ENCODE data around the gene ERC2.

Gene ERC2

DNA sequence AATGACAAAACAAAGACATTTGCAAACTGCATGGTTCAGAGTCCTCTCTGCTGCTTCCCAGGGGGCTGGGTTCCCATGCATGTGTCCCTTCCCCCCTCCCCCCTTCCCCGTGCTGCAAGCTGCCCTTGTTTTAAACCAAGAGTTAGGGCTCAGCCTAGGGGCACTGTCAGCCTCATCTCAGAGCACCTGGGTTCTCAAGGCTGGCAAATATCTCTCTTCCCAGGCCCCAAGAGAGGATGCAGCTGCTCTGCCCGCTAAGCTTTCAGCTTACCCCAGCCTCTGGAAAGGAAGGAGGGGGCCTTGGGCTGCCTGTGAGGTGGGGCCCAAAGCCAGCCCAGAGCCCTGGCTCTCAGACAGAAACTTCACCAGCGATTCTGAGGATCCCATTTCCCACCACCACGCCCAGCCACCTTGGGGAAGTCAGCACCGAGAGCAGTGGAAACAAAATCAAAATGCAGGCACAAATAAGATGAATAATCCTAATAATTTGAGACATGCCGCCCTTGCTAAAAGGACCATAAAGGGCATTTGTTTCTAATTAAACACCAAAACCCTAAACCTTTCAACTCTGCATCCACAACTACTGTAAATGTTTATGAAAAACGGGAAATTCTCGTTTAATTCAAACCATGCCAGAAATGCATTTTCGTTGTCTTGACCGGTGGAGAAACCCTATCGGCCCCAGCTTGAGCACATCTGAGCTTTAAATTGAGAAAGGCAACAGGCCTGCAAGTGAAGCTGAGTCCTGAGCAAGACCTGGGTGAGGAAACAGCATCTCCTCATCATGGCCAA lies 913.4 kb downstream of the ERC2 start:
- DNase-seq (ENCODE audit: low spot score) = no peak

DNA sequence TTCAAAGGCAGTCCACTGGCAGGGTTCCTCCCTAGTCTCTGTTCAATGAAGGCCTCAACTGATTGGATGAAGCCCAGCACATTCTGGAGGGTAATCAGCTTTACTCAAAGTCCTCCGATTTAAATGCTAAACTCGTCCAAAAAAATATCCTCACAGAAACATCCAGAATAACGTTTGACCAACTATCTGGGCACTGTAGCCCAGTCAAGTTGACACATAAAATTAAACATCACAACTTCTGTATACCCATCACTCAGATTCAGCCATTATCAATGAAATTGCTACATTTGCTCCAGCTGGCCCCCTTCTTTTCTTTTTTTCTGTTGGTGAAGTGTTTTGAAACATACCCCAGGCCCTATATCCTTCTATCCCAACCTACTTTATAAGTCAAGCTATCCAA lies 916.6 kb downstream of the ERC2 start:
- DNase-seq (ENCODE audit: low spot score) = no peak

DNA sequence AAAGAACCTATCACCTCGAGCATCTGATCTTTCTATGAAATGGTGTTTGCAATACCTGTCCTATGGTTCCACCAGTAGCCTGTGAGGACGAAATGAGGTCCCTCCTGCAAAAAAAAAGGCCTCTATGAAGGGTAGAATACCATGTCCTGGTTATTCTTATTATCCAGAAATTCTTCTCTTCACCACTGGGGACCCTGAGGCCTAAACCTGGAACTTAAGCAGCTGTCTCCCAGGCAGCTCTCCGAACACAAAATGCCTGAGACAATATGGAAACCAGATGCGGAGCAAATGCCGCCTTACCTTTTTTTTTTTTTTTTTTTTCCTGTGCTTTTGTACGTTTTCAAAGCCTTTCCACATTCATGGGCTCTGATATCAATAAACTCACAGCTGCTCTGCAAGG lies 919.1 kb downstream of the ERC2 start:
- DNase-seq (ENCODE audit: low spot score) = no peak

DNA sequence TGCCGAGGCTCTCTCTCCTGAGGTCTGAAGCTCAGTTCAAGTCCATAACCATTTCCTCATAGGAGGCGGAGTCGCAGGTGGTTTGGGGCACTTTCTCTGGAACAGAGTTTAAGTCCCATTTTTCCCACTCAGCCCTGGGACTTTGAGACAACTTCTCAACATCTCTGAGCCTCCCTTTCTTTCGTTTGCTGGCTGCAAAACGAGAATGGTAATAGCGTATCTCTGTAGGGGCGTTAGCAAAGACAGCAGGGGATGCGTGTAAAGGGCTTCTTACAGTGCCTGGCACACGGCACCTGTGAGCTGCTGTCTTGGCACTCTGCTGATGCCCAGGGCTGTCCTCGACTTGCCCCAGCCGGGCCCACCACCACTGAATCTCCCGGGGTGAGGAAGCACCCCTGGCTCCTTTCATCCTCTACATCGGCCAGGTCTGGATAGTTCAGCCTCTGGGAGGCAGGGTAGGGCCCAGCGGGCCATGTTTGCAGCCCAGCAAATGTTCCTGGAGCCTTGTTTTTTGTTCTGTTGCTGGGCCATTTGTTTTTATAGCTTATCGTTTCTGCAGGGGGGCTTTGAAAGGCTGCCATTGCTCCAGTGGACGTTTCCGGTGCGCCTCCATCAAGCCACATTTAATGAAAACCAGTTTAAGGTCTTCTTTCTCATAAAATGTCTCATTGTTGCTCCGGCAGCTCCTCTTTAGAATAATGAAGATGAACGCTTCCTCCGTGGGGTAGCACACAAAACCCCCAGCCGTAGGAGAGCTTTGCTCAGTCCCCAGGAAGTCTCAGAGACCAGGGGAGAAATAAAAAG lies 921.2 kb downstream of the ERC2 start:
- no peak for DNase-seq (ENCODE audit: low spot score)

DNA sequence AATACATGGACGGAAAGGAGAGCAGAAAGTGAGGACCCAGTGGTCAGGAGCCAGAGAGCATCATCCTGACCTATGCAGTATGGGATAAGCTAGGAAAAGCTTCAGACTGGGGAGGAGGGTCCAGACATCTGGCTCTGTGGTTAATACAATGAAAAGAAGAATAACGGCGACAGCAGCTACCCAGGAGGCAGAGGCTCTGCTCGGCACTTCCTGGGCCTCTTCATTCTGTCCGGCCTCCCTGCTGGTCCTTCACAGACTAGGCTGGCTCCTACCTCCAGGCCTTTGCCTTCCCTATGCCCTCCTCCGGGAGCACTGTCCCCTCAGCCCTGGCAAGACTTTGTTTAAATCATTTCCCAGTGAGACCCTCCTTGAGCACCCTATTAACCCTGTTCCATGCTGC lies 922.3 kb downstream of the ERC2 start:
- DNase-seq (ENCODE audit: low spot score) = no peak

DNA sequence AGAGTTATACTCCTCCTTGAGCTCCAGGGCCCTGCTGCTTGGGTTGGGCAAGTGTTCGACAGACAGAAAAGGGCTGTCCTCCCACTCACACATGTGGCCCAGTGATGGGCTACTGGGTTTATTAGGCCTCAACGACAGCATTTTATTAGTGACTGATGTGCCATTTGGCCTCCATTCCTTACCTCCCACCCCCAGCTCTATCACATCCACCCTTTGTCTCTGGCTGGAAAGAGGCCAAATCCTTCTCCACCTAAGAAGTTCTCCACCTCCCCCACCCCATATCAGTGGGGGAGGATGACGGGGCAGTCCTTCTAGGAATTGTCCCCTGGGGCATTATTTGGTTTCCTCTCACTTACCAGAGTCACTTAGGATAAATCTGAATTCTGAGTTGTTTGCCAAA lies 924.0 kb downstream of the ERC2 start:
- no peak for DNase-seq (ENCODE audit: low spot score)

DNA sequence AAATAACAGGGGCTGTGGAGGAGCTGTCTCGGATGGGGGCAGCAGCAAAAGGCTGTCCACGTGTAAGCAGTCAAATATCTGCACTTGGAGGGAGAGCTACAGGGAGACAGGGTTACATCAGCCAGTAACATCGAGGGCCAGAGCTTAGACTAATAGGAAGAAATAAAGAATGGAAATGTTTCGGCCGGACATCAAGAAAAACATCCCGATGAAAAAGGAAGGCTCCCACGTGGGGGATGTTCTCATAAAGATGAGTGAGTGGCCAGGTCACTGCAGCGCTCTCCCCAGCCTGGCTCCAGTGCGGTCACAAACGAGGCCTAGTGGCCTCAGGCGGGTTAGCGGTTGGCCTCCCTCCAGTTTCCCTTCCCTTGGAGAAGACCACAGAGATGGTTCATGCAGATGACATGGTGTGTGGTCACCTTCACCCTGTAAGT lies 925.1 kb downstream of the ERC2 start:
- no peak for DNase-seq (ENCODE audit: low spot score)

DNA sequence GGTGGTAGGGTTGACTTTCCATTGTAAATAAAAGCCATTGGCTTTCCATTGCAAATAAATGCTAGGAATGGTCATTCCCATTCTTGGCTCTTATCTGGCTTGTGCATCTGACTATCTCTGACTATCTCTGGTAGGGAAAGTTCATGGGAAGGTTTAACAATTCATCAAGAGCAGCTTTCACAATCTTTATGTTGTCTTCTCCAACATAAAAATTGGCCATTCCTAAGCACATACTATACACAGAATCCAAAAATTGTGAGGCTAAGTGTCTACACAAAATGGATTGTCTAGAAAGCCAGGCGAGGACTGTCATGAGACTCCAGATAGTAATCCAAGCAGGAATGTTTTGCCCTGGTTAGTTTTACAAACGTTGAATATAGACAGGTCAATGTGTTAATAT lies 926.8 kb downstream of the ERC2 start:
- DNase-seq (ENCODE audit: low spot score) = no peak

DNA sequence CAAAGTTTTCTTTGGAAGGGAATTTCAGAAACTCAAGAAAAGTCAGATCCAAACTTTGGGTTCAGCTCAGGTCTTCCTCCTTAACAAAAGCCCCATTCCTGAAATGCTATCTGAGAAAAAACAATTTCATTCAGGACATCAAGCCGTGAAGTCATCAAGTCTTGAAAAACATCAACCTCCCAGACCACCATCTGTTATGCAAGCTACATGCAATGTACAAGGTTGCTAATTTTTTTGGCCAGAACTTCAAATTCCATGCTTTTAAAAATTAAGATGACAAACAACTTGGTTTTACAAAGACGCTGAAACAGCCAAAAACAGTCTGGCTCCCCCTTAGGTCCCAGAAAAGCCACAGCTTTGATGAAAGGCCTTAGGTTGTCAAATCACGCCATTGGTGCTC lies 927.3 kb downstream of the ERC2 start:
- DNase-seq (ENCODE audit: low spot score) = no peak

DNA sequence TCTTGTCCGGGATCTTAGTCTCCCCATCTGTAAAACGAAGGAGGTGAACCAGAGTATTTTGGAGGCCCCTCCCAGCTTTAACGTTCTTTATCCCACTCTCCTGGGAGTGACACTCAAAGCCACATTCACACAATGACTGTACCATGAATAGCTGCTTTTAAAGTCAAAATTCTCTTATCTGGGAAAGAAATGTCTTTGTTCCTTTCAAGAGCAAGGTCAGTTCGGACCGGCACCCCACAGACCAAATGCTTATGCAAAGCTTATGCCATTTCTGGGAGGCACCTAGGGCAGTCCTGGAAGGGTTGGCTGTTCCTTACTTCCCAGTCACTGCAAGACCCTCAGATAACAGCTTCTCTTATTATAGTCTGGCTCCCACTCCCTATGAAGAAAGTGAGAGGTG lies 927.7 kb downstream of the ERC2 start:
- no peak for DNase-seq (ENCODE audit: low spot score)

DNA sequence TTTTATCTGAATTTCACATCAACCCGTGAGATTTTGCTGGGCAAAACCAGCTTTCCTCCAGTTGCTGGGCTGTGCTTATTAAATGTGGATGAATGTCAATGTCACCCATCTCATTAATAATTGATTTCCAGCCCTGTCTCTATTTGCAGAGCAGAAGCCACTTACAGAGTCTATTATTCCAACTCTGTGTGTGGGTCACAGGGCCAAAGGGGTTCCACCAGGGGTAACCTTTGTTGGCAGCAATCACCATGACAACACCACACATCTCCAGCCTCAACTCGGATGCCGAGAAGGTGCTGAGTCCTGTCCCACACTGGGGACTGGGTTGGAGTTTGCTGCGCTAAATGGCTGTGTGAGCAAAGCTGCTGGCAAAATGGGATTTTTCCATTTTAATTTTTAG lies 930.1 kb downstream of the ERC2 start:
- DNase-seq (ENCODE audit: low spot score) = no peak

DNA sequence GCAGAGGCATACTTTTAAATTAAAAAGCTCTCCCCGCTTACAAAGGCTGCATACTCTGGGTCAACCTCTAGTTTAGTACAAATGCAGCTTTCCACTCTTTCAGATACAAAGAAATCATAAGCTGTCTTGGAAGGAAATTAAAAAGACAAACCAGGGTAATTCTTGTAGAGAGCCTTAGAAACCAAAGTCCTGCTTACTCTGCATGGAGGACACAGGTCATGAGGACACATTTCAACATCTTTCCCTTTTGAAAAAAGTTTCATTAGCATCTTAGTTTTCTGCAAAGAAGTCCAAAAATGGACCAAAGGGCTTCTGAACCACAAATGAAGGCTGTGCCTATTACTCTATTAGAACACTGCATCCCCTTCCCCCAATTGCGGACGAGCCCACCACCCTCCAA lies 930.7 kb downstream of the ERC2 start:
- DNase-seq (ENCODE audit: low spot score) = no peak

DNA sequence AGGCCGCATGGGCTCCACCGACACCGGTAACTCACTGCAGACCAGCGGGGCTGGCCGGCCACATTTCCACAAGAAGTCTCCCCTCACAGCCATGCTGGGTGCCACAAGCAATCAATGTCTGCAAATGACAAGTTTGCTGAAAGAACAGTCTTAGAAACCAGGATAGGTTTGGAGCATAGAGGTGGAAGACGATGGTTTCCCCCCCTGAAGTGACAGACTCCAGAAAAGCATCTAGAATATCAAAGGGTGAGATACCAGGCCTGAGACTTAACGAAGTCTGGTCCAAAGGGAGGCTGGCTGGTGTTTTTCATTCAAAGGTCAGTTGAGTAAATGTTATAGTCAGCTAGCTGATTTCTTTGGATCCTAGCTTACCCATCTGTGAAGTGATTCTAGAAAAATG lies 931.1 kb downstream of the ERC2 start:
- no peak for DNase-seq (ENCODE audit: low spot score)

DNA sequence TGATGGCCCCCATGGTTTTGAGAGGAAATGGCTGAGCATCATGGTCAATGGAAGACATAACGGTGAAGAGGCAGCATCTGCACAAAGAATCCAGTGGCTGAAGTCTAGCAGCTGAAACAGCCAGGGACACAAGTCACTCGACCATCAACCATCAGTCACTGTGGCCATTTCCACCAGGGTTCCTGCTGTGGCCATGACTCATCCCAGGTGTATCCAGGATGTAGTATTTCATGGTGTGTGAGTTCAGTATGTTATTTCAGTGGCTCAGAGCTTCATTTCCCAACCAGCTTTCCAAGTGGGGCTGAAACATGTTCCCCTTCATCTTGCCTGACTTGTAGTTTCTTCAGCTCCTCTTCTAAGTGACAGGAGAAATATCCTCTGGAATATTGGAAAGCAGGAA lies 933.4 kb downstream of the ERC2 start:
- no peak for DNase-seq (ENCODE audit: low spot score)

DNA sequence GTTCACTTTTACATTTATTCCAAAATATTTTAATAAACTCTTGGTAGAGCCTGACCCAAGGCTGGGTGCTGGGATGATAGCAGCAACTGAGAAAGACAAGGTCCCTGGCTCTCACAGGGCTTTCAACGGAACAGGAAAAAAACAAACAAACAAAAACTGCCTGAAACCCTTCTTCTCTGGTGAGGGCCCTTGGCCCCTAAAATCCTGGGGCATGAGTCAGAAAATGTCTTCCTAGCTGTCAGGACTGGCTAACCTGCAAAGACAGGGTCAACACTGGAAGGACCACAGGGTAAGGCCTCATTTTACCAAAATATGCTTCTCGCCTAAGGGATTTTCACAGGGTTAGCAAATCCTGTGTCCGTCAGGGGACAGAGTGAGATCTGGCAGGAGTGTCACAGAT lies 935.5 kb downstream of the ERC2 start:
- no peak for DNase-seq (ENCODE audit: low spot score)

DNA sequence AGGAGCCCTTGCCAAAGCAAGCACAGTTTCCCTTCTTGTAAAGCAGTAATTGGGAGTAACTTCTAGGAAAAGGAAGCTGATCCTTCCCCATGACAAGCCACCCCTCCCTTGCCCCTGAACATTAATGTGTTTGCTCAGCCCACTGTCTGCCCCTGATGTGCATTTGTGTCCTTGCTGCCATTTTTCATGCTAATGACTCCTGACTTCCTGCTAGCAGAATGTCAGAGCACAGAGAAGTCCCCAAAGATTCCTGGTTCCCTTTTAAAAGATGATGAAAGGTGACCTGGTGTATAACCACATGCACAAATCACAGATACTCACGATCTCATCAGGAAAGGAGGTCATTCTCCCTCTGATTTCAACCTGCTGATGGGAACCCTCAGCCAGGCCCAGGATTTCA lies 936.9 kb downstream of the ERC2 start:
- DNase-seq (ENCODE audit: low spot score) = no peak

DNA sequence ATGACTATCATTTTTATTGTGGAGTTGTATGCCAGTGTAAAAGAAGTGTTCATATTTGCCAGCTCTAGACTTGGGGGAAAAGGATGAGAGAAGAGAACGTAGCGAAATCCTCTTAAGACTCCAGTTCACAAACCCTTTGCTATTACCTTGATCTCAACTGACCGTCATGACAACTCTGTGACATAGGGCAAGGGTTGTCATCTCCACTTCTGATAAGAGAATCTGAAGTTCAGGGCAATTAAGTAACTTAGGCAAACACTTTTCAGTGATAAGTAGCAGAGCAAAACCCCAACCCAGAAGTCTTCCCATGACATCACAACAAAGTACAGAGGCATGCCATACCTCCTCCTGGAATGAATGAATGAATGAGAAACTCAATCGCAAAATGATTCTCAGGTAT lies 940.9 kb downstream of the ERC2 start:
- DNase-seq (ENCODE audit: low spot score) = no peak

DNA sequence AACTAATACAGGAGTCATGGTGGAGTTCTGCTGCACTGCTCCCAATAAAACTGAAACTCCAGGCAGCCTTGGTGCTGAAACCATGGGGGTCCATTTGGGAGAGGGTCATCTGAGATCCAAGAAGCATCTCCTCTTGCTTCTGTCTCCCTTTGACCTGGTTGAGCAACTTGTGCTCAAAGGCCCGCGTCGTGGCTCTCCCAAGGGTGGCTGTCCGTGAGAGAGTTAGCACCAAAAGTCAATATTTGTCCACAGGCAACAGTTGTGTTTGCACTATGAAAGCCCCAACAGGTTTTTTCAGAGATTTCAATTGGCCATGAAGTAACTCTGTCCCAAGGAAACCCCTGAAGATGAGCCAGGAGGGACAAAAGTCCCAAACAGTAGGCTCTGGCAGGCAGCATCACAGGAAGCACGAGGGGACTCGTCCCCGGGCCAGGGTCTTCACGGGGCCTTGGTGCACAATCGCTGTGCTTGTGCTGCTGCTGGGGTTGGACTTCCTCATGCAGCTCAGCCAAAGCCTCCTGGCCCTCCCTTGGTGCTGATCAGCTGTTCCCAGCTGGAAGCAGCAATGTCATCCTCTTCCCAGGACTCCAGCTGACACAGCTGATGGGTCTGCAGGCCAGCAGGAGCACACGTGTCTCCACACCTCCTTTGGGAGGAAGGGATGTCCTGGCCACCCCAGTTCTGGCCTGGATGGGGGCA lies 941.8 kb downstream of the ERC2 start:
- no peak for DNase-seq (ENCODE audit: low spot score)

DNA sequence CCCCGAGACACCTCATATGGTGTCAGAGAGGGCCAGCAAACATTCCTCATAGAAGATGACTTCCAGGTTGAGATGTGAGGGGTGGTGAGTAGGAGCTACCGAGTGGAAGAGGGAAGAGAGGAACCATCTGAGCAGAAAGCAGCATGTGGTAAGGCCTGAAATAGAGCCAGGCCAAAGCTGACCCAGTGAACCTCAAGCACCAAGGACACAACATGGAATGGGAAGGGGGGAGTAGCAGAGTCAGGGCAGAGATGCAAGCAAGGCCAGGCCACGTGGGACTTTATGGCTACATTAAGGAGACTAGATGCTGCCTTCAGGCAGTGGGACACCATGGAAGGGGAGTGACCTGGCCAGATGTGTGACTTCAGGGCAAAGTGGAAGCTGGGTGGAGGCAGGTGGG lies 942.8 kb downstream of the ERC2 start:
- no peak for DNase-seq (ENCODE audit: low spot score)

DNA sequence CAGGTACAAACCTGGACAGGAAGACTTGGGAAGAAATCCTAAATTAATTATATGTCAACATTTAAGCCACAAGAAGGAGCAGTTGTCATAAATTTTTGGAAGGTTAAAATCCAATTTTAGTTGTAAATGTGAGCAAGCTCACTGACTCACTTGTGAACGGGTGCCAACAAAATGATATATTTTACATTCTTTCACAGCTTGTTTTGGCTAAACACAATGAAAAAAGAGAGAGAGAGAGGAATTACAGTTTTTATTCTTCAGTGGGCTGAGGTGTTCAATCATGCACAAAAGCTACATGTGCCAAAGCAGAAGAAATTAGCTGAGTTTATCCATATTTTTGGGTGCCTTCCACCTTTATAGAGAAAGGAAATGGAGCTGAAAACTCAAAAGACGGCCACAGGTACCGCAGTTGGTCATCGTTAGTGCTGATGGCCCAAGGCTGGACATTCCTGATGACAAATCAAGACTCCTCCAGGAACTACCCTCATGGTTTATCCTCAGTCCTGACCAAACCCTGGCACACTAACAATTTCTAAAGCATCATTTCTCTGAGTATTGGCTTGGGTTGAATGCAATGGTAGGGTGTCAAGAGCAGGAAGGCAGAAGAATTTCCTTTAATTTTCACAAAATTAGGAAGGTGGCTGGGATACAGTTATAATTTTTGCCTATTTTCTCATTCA lies 943.6 kb downstream of the ERC2 start:
- no peak for DNase-seq (ENCODE audit: low spot score)

DNA sequence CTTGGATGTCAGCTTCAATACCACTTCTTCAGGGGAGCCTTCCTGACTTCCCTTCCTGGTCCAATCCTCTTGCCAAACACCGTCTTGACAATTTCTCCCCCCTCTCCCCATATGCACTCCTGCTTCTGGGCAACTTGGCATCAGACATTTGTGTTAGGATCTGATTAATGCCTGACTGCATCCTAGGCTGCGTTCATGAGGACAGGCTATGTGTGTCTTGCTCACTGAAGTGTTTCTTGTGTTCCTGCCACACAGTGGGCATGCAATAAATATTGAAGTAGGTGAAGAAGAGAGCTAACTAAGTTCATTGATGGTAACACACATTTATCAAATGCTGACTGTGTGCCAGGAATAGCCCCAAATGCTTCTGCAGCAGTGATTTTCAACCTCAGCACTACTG lies 944.8 kb downstream of the ERC2 start:
- no peak for DNase-seq (ENCODE audit: low spot score)

DNA sequence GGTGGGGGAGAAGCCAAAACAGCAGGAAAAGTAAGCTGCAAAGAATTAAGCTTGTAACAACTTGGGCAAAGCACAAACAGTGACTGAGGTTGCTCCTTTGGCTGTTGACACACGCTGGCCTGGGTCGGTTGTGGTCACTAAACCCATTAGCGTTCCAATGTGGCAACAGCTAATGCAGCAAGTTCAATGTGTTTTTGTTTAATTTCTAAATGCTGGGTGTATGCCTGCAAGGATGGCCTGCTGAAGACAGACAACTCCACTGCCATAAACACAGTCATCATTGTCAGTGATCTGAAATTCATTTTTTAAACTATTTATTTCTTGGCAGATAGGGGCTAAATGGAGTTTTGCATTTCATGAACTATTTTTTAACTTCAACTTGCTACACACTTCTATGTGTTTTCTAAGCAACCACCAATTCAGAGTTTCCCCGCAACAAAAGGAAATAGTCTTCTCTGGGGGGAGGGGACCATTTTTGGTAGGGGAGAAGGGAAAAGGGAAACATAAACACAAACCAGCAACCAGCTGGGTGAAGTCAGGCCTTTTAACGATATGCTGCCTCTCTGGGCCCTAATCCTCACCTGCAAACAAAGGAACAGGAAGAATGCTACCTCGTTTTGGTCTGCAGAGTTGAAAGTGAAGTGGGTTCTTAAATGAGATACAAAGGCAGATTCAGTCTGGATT lies 946.4 kb downstream of the ERC2 start:
- no peak for DNase-seq (ENCODE audit: low spot score)
